KOPT-K1 (cell line): Measurements from ENCODE around the gene MLST8.

Source experiments
- H3K27ac ChIP-seq: fragments of 200-600 bp; sonication (generic); 2 replicates; pipeline ENCODE4 v1.5.1; 2016; ENCODE audit warnings: antibody characterized with exemption, mild to moderate bottlenecking, low read depth, low read length; ENCODE audit not compliant: poor library complexity, severe bottlenecking
- H3K36me3 ChIP-seq: fragments of 200-600 bp; sonication (generic); 2 replicates; pipeline ENCODE4 v1.5.1; 2017; ENCODE audit warnings: antibody characterized with exemption, mild to moderate bottlenecking, low read length, moderate library complexity; ENCODE audit not compliant: insufficient read depth
- H3K9me3 ChIP-seq: fragments of 200-600 bp; sonication (generic); 2 replicates; pipeline ENCODE4 v1.5.1; 2017; ENCODE audit warnings: antibody characterized with exemption, low read length, mild to moderate bottlenecking; ENCODE audit not compliant: insufficient read depth, poor library complexity, severe bottlenecking

Gene MLST8

GRCh38 chr16:2179576-2179975 lies 25.7 kb upstream of the MLST8 start:
- Histone ChIP-seq H3K27ac (no peak overlapping the region), H3K9me3 (no peaks in the 10 kb centered on the region), H3K36me3 (peaks cover 38% of the 10 kb centered on the region)

- Histone ChIP-seq H3K27ac (no peak overlapping the region), H3K36me3 (peaks cover 29% of the 10 kb centered on the region), H3K9me3 (no peaks in the 10 kb centered on the region)
Observed at GRCh38 chr16:2180461-2180860, 24.8 kb upstream of the MLST8 start.

- H3K9me3 ChIP-seq, result no peaks in the 10 kb centered on the region
- no peak overlapping the region for H3K27ac ChIP-seq
- H3K36me3 ChIP-seq, result peaks cover 21% of the 10 kb centered on the region; the same call in 1 of the 2 replicates
Observed at GRCh38 chr16:2180962-2181923, 24.0 kb upstream of the MLST8 start.

GRCh38 chr16:2181952-2182351 lies 23.3 kb upstream of the MLST8 start:
- peaks cover 14% of the 10 kb centered on the region; the same call in 1 of the 2 replicates for H3K36me3 ChIP-seq
- no peaks in the 10 kb centered on the region for H3K9me3 ChIP-seq
- no peak overlapping the region for H3K27ac ChIP-seq

GRCh38 chr16:2183671-2184070 lies 21.6 kb upstream of the MLST8 start:
- H3K27ac ChIP-seq, result no peak overlapping the region
- no peaks in the 10 kb centered on the region; the same call in 1 of the 2 replicates for H3K36me3 ChIP-seq
- H3K9me3 ChIP-seq, result no peaks in the 10 kb centered on the region

GRCh38 chr16:2184346-2184745 lies 20.9 kb upstream of the MLST8 start:
- H3K27ac ChIP-seq, result no peak overlapping the region
- H3K36me3 ChIP-seq, result no peaks in the 10 kb centered on the region; the same call in 1 of the 2 replicates
- no peaks in the 10 kb centered on the region for H3K9me3 ChIP-seq

- H3K27ac ChIP-seq, result no peak overlapping the region
- no peaks in the 10 kb centered on the region for H3K9me3 ChIP-seq
- H3K36me3 ChIP-seq, result no peaks in the 10 kb centered on the region; the same call in 1 of the 2 replicates
Observed at GRCh38 chr16:2184962-2185361, 20.3 kb upstream of the MLST8 start.

GRCh38 chr16:2186064-2186463 lies 19.2 kb upstream of the MLST8 start:
- H3K27ac ChIP-seq, result no peak overlapping the region
- no peaks in the 10 kb centered on the region for H3K9me3 ChIP-seq
- H3K36me3 ChIP-seq, result no peaks in the 10 kb centered on the region; the same call in 1 of the 2 replicates

GRCh38 chr16:2186505-2186904 lies 18.7 kb upstream of the MLST8 start:
- H3K27ac ChIP-seq, result no peak overlapping the region
- no peaks in the 10 kb centered on the region; the same call in 1 of the 2 replicates for H3K36me3 ChIP-seq
- H3K9me3 ChIP-seq, result no peaks in the 10 kb centered on the region

- Histone ChIP-seq H3K9me3 (no peaks in the 10 kb centered on the region), H3K36me3 (no peaks in the 10 kb centered on the region; the same call in 1 of the 2 replicates), H3K27ac (no peak overlapping the region)
Observed at GRCh38 chr16:2187212-2187611, 18.0 kb upstream of the MLST8 start.

GRCh38 chr16:2188395-2188794 lies 16.9 kb upstream of the MLST8 start:
- no peaks in the 10 kb centered on the region for H3K36me3 ChIP-seq
- no peak overlapping the region for H3K27ac ChIP-seq
- H3K9me3 ChIP-seq, result no peaks in the 10 kb centered on the region

GRCh38 chr16:2189252-2189893 lies 15.9 kb upstream of the MLST8 start:
- H3K9me3 ChIP-seq, result no peaks in the 10 kb centered on the region
- no peaks in the 10 kb centered on the region for H3K36me3 ChIP-seq
- H3K27ac ChIP-seq, result no peak overlapping the region

GRCh38 chr16:2190002-2190658 lies 15.1 kb upstream of the MLST8 start:
- Histone ChIP-seq H3K9me3 (no peaks in the 10 kb centered on the region), H3K36me3 (no peaks in the 10 kb centered on the region), H3K27ac (no peak overlapping the region)

GRCh38 chr16:2190659-2191445 lies 14.4 kb upstream of the MLST8 start:
- no peak overlapping the region for H3K27ac ChIP-seq
- no peaks in the 10 kb centered on the region for H3K36me3 ChIP-seq
- no peaks in the 10 kb centered on the region for H3K9me3 ChIP-seq

GRCh38 chr16:2191446-2191706 lies 13.9 kb upstream of the MLST8 start:
- Histone ChIP-seq H3K9me3 (no peaks in the 10 kb centered on the region), H3K27ac (no peak overlapping the region), H3K36me3 (no peaks in the 10 kb centered on the region)
